Fibroblast of lung (primary cell): ENCODE results near the gene TRIM26. TPM values are rescaled to one million over a fixed set of nuclear protein-coding genes. Genes with fewer than 3 reads are reported as not detected.
A peak's percentile ranks its signal among the peaks of the same experiment; 100 is the strongest.

Source experiments
- DNase-seq, 2 donors: peaks; one replicate each; pipeline versions ENCODE4 v3.0.0 to v3.0.0-alpha.2; 2010; ENCODE audit warnings: low read depth in 2 of 2
- H2AFZ ChIP-seq: 2 replicates; pipeline ENCODE4 v1.5.1; 2012; ENCODE audit warnings: low read length, control low read depth, inconsistent platforms
- H3K27ac ChIP-seq: 2 replicates; pipeline ENCODE4 v1.5.1; 2011; ENCODE audit warnings: low read length, control low read depth; ENCODE audit not compliant: insufficient read depth
- H3K27me3 ChIP-seq: 2 replicates; pipeline ENCODE4 v1.5.1; 2011; ENCODE audit warnings: mild to moderate bottlenecking, low read length; ENCODE audit not compliant: control insufficient read depth, insufficient read depth
- H3K36me3 ChIP-seq: 2 replicates; pipeline ENCODE4 v1.5.1; 2011; ENCODE audit warnings: low read length; ENCODE audit not compliant: control insufficient read depth, insufficient read depth
- H3K4me1 ChIP-seq: 2 replicates; pipeline ENCODE4 v1.5.1; 2011; ENCODE audit warnings: low read length; ENCODE audit not compliant: control insufficient read depth, insufficient read depth; ENCODE audit errors: extremely low read depth
- H3K4me2 ChIP-seq: 2 replicates; pipeline ENCODE4 v1.5.1; 2011; ENCODE audit warnings: low read length, control low read depth; ENCODE audit not compliant: insufficient read depth; ENCODE audit errors: extremely low read depth
- H3K4me3 ChIP-seq, 4 experiments: fragments of 200-600 bp in 1 of 4; sonication (generic) in 1 of 4; replicated peaks in 1 of 4; 2 replicates each; pipeline ENCODE4 v1.5.1; 2011 to 2016; ENCODE audit warnings: low read length in 4 of 4, low read depth in 3 of 4, mild to moderate bottlenecking in 3 of 4, control low read depth in 2 of 4, inconsistent platforms in 1 of 4, mixed read lengths in 1 of 4; ENCODE audit not compliant: insufficient read depth in 1 of 4; ENCODE audit errors: control extremely low read depth in 1 of 4
- H3K79me2 ChIP-seq: 2 replicates; pipeline ENCODE4 v1.5.1; 2012; ENCODE audit warnings: mild to moderate bottlenecking, low read length, inconsistent platforms; ENCODE audit not compliant: control insufficient read depth, insufficient read depth
- H3K9ac ChIP-seq: 2 replicates; pipeline ENCODE4 v1.5.1; 2011; ENCODE audit warnings: mild to moderate bottlenecking, low read length, control low read depth; ENCODE audit not compliant: insufficient read depth
- H3K9me3 ChIP-seq: 2 replicates; pipeline ENCODE4 v1.5.1; 2012; ENCODE audit warnings: low read depth, low read length; ENCODE audit not compliant: control insufficient read depth, insufficient read depth
- H4K20me1 ChIP-seq: 2 replicates; pipeline ENCODE4 v1.5.1; 2011; ENCODE audit warnings: low read length; ENCODE audit not compliant: control insufficient read depth, insufficient read depth; ENCODE audit errors: extremely low read depth
- EZH2 ChIP-seq: IDR thresholded peaks from 2 replicates; pipeline ENCODE4 v1.5.1; 2012; ENCODE audit warnings: low read length, control low read depth, mild to moderate bottlenecking; ENCODE audit errors: missing control alignments
- polyA plus RNA-seq, 2 donors: library from polyadenylated mRNA; depleted of rRNA in 1 of 2; stranded (reverse) in 1 of 2; unstranded in 1 of 2; fragments of >200 nt; gene quantifications; 2 replicates each; pipeline ENCODE4 v1.2.1, GENCODE V29; 2011 to 2012; ENCODE audit warnings: missing spikeins in 1 of 2
- total RNA-seq: library from RNA; depleted of rRNA; stranded (reverse); fragments of >200 nt; gene quantifications from 2 replicates; pipeline ENCODE4 v1.2.1, GENCODE V29; 2014
- TF ChIP-seq, protein P1 (sequence below), 2 donors: IDR thresholded peaks in 1 of 2; conservative IDR thresholded peaks in 1 of 2; 1 replicate in 1 of 2; 2 replicates in 1 of 2; pipeline ENCODE4 v1.5.1; 2011 to 2012; ENCODE audit warnings: low read length in 2 of 2, control low read depth in 1 of 2, inconsistent platforms in 1 of 2, low read depth in 1 of 2, mild to moderate bottlenecking in 1 of 2

The TRIM26 gene
- total and polyA plus RNA-seq, 2 donors (not counting 1 experiment from before 2014, with no cell fraction given), result 18.8 to 22.5 TPM

DNA sequence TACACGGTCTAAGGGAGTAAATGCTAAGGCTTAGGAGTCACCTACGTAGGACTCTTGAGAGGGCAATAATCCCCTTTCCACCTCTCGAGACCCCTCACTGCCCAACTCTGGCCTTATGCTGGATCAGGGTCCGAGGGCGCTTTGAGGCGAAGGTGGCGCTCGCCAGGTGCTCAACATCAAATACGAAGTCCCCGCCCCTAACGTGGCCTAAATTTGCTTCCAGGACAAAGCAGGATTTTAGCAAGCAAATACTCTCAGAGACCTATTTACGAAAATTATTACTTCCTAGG lies 406 bp upstream of the TRIM26 start:
- peaks cover 6% of the 10 kb centered on the region for H3K4me1 ChIP-seq
- TF ChIP-seq, protein P1, sequence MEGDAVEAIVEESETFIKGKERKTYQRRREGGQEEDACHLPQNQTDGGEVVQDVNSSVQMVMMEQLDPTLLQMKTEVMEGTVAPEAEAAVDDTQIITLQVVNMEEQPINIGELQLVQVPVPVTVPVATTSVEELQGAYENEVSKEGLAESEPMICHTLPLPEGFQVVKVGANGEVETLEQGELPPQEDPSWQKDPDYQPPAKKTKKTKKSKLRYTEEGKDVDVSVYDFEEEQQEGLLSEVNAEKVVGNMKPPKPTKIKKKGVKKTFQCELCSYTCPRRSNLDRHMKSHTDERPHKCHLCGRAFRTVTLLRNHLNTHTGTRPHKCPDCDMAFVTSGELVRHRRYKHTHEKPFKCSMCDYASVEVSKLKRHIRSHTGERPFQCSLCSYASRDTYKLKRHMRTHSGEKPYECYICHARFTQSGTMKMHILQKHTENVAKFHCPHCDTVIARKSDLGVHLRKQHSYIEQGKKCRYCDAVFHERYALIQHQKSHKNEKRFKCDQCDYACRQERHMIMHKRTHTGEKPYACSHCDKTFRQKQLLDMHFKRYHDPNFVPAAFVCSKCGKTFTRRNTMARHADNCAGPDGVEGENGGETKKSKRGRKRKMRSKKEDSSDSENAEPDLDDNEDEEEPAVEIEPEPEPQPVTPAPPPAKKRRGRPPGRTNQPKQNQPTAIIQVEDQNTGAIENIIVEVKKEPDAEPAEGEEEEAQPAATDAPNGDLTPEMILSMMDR (conservative IDR thresholded peaks at IDR 0.05 in 1 of 2, IDR thresholded peaks at IDR 0.05 in 1 of 2; ENCODE audit: low read depth in 1 of 2, low read length in 2 of 2), result no peak
- TF ChIP-seq EZH2, result no peak

DNA sequence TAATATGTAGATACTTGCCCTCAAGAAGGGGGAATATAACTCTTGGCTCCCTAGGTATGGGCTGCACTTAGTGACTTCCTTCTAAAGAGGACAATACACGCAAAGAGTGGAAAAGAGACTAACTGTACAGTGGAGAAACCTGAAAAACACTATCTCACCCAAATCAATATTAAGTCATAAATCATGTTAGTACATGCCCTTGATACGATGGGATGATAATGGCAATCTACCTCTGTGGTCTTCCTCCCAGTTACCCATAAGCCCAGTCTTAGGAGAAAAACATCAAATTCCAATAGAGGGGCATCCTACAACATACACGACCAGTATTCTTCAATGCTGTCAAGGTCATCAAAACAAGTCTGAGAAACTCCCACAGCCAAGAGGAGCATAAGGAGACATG lies 1.3 kb downstream of the TRIM26 start:
- H3K4me1 ChIP-seq, result peaks cover 15% of the 10 kb centered on the region
- H2AFZ ChIP-seq, result no peak overlapping the region
- peak overlapping the region; percentile 76 to 93 (median 86) for H3K4me3 ChIP-seq
- no peak for DNase-seq
- TF ChIP-seq, protein P1 (conservative IDR thresholded peaks at IDR 0.05 in 1 of 2, IDR thresholded peaks at IDR 0.05 in 1 of 2; ENCODE audit: low read depth in 1 of 2, low read length in 2 of 2), result no peak
- no peak for TF ChIP-seq EZH2
- H3K4me2 ChIP-seq, result peak overlapping the region; percentile 84
- no peaks in the 10 kb centered on the region for H3K27me3 ChIP-seq
- H4K20me1 ChIP-seq, result no peaks in the 10 kb centered on the region
- H3K27ac ChIP-seq, result no peak overlapping the region
- H3K36me3 ChIP-seq, result no peaks in the 10 kb centered on the region
- H3K9ac ChIP-seq, result no peak overlapping the region
- no peaks in the 10 kb centered on the region for H3K9me3 ChIP-seq
- H3K79me2 ChIP-seq, result peaks cover 33% of the 10 kb centered on the region

More for the DNA sequence above, 406 bp upstream of the TRIM26 start:
- Histone ChIP-seq H3K4me3 (peak overlapping the region; percentile 68 to 93 (median 86)), H2AFZ (peak overlapping the region; percentile 80), H3K27ac (peak overlapping the region; percentile 92), H3K9me3 (no peaks in the 10 kb centered on the region), H3K79me2 (peaks cover 32% of the 10 kb centered on the region), H3K4me2 (peak overlapping the region; percentile 74), H3K36me3 (no peaks in the 10 kb centered on the region), H3K9ac (peak overlapping the region; percentile 97), H3K27me3 (no peaks in the 10 kb centered on the region), H4K20me1 (no peaks in the 10 kb centered on the region)
- no peak for DNase-seq

DNA sequence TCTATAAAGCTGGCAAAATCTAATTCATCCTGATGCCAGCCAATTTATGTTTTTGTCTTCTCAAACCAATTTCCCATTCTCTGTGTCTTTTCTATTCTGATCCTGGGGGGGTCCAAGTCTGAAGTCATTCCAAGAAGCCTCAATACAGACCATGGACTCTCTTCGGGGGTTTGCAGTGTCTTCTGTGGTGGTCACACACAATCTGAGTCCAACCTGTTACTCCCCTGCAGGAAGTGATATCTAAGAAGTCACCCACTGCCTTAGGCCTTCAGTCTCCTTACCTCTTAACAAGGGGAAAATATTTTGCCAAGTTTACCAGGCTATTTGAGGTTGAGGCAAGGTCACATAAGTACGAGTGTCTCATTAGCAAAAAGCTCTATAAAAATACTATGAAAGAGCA lies 1.9 kb downstream of the TRIM26 start:
- no peak overlapping the region for H3K4me2 ChIP-seq
- DNase-seq, result no peak
- no peaks in the 10 kb centered on the region for H4K20me1 ChIP-seq
- no peaks in the 10 kb centered on the region for H3K9me3 ChIP-seq
- TF ChIP-seq EZH2, result no peak
- TF ChIP-seq, protein P1 (conservative IDR thresholded peaks at IDR 0.05 in 1 of 2, IDR thresholded peaks at IDR 0.05 in 1 of 2; ENCODE audit: low read depth in 1 of 2, low read length in 2 of 2), result no peak
- H3K36me3 ChIP-seq, result no peaks in the 10 kb centered on the region
- peaks cover 33% of the 10 kb centered on the region for H3K79me2 ChIP-seq
- peak overlapping the region in 2 of 4 experiments; percentile 6 to 93 for H3K4me3 ChIP-seq
- H3K4me1 ChIP-seq, result peaks cover 16% of the 10 kb centered on the region
- H3K27me3 ChIP-seq, result no peaks in the 10 kb centered on the region
- H3K27ac ChIP-seq, result no peak overlapping the region
- no peak overlapping the region for H3K9ac ChIP-seq
- no peak overlapping the region for H2AFZ ChIP-seq
